HG03565 (cell line): ENCODE results near the gene SLC37A4.

Experiments used
- ATAC-seq: cut with Tn5 transposase; IDR thresholded peaks from one replicate; pipeline ENCODE4 v1.9.1; 2021; ENCODE audit warnings: mild to moderate bottlenecking, moderate library complexity; ENCODE audit not compliant: unreplicated experiment

SLC37A4 gene

GRCh38 chr11:118979434-118979833 is 51.2 kb downstream of the SLC37A4 start:
- no peak for ATAC-seq

- ATAC-seq = no peak
Measured at GRCh38 chr11:118975771-118976709, 54.6 kb downstream of the SLC37A4 start.
